GM21390 (cell line): ENCODE results near the gene DIPK1A.
"Not testable (repeated sequence)": the region's sequence is repeated elsewhere in the genome, so short reads cannot be mapped to it uniquely, and the experiment has no call there.

ENCODE experiments used
- ATAC-seq: cut with Tn5 transposase; IDR thresholded peaks from one replicate; pipeline ENCODE4 v1.9.1; 2021; ENCODE audit not compliant: unreplicated experiment

The DIPK1A gene

GRCh38 chr1:92980732-92981647 lies 19.7 kb upstream of the DIPK1A start:
- peak; percentile 52 for ATAC-seq

DNA sequence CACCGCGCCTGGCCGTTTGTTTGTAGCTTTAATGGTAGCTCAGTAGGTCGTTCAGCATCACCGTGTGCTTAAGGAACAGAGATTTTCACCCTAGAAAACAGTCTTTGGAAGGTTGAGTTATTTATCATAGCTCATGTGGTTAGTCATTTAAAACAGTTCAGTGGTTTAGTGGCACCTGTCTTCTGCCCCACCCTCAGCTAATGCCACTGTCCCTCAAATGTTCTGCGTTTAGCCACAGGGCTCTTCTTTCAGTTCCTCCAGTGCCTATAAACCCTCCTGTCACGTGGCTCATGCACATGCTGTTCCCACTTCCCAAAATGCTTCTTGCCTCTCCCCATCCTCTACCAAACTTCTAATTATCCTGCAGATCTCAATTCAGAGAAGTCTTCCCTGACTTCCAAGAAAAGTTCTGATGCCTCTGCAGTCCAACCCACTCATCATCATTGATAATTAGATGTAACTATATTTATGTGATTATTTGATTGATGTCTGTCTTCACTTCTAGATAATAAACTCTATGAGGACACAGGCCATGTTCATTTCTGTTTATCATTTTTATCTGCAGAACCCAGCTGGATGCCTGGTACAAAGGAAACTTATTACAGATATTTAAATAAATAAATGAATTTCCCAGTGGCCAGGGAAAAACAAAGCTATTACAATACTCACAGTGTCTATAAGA lies 14.4 kb upstream of the DIPK1A start:
- peak; percentile 69 for ATAC-seq

GRCh38 chr1:92974112-92974511 lies 12.8 kb upstream of the DIPK1A start:
- ATAC-seq, result not testable (repeated sequence)

GRCh38 chr1:92973203-92973897 lies 12.1 kb upstream of the DIPK1A start:
- ATAC-seq, result no peak

- no peak for ATAC-seq
These were observed 11.3 kb upstream of the DIPK1A start for GRCh38 chr1:92972409-92973129.

DNA sequence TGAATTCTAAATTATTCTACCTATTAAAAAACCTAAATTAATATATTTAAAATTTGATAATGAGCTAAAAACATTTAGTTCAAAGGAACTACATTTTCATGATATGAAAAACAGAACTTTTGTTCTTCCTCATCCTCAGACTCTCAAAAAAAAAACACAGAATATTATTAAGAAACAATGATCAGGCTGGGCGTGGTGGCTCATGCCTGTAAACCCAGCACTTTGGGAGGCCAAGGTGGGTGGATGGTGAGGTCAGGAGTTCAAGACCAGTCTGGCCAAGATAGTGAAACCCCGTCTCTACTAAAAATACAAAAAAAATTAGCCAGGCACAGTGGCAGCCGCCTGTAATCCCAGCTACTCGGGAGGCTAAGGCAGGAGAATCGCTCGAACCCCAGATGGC lies 10.7 kb upstream of the DIPK1A start:
- not testable (repeated sequence) for ATAC-seq

- no peak for ATAC-seq
These were observed 9.9 kb upstream of the DIPK1A start for GRCh38 chr1:92970990-92971689.

- ATAC-seq, result no peak
These were observed 8.3 kb upstream of the DIPK1A start for GRCh38 chr1:92969517-92969916.

- peak; percentile 58 for ATAC-seq
These were observed 7.1 kb upstream of the DIPK1A start for GRCh38 chr1:92968138-92969032.

DNA sequence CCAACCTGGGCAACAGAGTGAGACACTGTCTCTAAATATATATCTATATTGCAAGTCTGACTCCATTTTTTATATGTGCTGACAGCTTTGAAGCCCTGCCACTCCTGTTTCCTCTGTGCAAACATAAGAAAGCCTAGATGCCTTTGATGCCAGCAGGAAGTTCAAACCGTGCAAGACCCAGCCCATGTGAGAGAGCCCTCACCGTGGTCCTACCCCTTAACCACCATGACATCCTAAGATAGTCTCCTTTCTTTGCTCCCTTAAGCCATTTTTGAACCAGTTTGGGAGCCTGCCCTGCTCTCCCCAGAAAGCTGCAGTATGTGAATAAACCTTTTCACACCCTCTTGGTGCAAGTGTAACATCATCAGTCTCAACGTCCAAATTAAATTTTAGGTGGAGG lies 3.7 kb upstream of the DIPK1A start:
- no peak for ATAC-seq

DNA sequence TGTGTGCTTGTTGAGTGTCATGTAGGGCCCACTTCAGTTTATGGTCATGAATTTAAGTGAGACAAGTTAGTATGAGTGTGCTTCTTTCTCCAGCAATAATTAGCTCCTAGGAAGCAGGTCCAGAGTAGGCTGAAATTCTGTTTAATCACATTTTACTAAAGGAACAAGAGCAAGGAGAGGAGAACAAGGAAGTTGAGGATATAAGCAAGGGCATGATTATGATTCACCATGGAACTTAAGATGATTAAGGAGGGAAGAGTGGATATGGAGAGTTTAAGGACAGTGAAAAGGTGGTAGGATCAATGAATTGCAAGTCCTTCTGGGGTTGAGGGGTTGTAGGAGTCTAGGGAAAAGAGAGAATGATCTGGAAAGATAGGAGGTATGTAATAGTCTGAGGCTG lies 3.1 kb upstream of the DIPK1A start:
- no peak for ATAC-seq

DNA sequence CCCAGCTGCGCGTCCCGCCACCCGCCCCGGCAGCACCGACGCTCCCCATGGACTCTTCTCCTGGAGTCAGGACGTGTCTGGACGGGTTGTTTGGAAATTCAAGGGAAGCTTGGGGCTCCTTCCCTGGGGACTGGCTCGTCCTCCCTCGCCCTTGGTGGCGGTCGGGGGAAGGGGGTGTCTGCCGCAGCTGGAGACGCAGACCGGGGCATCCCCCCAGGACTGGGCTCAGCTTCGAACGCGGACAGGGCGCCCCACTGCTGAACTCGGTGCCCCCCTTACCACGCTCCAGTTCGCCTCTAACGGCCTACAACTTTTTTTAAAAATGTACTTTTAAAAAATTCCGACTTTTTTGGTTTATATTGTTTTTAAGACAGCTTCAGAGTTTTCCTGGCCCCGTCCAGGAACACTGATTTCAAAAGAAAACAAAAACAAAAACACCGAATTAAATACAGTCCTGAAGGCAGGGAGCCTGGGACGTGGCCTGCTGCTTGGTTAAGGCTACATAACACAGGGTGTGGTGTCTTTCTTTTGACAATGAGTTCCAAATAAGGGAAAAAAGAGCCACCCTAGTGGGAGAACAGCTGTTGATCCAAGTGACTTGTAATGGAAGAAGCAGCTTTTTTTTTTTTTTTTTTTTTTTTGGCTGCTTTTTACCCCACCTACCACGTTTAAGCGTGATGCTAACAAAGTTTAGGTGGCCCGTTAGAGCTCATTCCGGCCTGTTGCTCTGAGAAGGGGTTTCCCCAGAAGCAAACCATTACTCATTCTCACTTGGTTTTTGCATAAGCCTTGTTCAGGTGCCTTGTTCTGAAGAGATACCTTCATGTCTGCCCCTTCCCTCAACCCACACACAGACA lies 862 bp upstream of the DIPK1A start:
- ATAC-seq, result peak; percentile 51

DNA sequence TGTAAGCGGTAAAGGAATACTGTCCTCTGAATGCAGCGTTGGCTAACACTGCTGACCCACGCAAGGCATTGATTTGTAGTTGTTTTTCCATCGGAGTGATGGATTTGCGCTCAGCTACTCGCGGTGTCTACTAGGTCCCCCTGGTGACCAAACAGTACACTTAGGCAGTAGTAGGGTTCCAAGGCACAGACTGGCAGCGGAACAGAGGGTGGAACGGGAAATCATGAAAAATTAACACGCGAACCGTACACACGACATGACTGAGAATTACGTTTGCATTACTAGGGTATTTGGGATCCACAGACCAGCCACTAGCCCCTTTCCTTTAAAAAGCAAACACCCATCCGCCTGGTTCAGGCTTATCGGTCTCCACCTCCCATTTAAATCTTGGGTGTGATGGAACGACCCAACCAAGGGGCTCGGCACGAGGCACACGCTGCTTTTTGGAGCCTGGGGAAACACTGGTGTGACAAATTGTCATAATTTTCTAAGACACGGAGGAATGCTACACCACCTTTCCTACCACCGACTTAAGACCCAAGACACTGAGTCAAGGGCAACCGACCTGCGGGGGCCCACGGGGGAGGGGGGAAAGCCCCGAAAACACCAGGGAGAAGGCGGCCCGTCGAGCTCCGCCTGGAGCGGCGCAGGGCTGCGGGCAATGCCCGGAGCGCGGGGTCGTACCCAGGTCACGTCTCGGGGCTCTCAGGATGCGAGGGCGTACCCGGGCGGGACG lies 699 bp downstream of the DIPK1A start:
- ATAC-seq, result peak; percentile 36

- no peak for ATAC-seq
These were observed 2.9 kb downstream of the DIPK1A start for GRCh38 chr1:92958203-92958970.

GRCh38 chr1:92957030-92957734 lies 4.1 kb downstream of the DIPK1A start:
- peak; percentile 41 for ATAC-seq

GRCh38 chr1:92956254-92957029 lies 4.8 kb downstream of the DIPK1A start:
- ATAC-seq, result no peak
